Measurements from ENCODE around the gene NCAPD3. TPM values are rescaled to one million over a fixed set of nuclear protein-coding genes. Genes with fewer than 3 reads are reported as not detected.
"Not testable (repeated sequence)": the region's sequence is repeated elsewhere in the genome, so short reads cannot be mapped to it uniquely, and the experiment has no call there.

Gene NCAPD3
- total and polyA plus RNA-seq, 2 donors (not counting 3 experiments of a cell fraction or from before 2014, with no cell fraction given), result 22.6 to 43.8 TPM

DNA sequence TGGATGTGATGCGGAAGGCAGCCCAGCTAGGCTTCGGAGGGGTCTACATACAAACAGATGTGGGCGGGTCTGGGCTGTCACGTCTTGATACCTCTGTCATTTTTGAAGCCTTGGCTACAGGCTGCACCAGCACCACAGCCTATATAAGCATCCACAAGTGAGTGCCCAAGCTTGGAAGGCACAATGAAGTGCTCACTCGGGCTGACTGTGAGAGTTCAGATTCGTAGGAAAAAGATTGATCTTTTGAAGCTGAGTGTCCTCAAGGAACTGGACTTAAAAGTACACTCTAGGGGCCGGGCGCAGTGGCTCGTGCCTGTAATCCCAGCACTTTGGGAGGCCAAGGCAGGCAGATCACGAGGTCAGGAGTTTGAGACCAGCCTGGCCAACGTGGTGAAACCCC, 33.3 kb upstream of the NCAPD3 start:
- ChIA-PET POLR2A (no interaction called here), CTCF (interaction anchor here (1.6 kb wide), 1 partner anchor 35 kb away, joined by 3 read pairs; no protein-coding TSS in a partner anchor)
- peaks cover 10% of the 10 kb centered on the region for H3K4me1 ChIP-seq (ENCODE audit: control insufficient read depth, extremely low read depth, insufficient read depth, low read length)
- no peak for FAIRE-seq
- no peak overlapping the region for H2AFZ ChIP-seq (ENCODE audit: low read depth, low read length)
- no peaks in the 10 kb centered on the region for H3K9me1 ChIP-seq (replicated peaks; ENCODE audit: control insufficient read depth, extremely low read depth, insufficient read depth, low read length)
- no peak overlapping the region for H3K9ac ChIP-seq (replicated peaks; ENCODE audit: extremely low read depth, insufficient read depth, low read length)
- H3K36me3 ChIP-seq (ENCODE audit: control insufficient read depth in 2 of 2, extremely low read depth in 1 of 2, insufficient read depth in 2 of 2, low read length in 2 of 2), result peaks cover 6 to 17% of the 10 kb centered on the region in 2 experiments
- H3K9me3 ChIP-seq (replicated peaks; ENCODE audit: control insufficient read depth, insufficient read depth, low read length), result no peaks in the 10 kb centered on the region
- no peak overlapping the region for H3K4me2 ChIP-seq (ENCODE audit: insufficient read depth, low read length)
- no peak overlapping the region for H3K27ac ChIP-seq (ENCODE audit: insufficient read depth, low read depth, low read length)
- TF ChIP-seq FOS (IDR thresholded peaks at IDR 0.05; ENCODE audit: borderline replicate concordance, insufficient read depth, low read length) (no peak), POLR2A (IDR thresholded peaks at IDR 0.05; ENCODE audit: low read depth, low read length) (no peak), POLR2AphosphoS5 (IDR thresholded peaks at IDR 0.05; ENCODE audit: insufficient read depth, low read depth, low read length) (no peak), JUN (IDR thresholded peaks at IDR 0.05; ENCODE audit: borderline replicate concordance, insufficient read depth, insufficient read length, low read depth) (no peak), EZH2 (IDR thresholded peaks at IDR 0.05; ENCODE audit: borderline replicate concordance, low read depth, low read length, severe bottlenecking) (no peak), GATA2 (IDR thresholded peaks at IDR 0.05; ENCODE audit: insufficient read depth, insufficient read length, low read depth, low read length) (no peak), MYC (IDR thresholded peaks at IDR 0.05; ENCODE audit: low read depth, low read length) (no peak)
- TF ChIP-seq, protein P1, sequence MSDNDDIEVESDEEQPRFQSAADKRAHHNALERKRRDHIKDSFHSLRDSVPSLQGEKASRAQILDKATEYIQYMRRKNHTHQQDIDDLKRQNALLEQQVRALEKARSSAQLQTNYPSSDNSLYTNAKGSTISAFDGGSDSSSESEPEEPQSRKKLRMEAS (IDR thresholded peaks at IDR 0.05; ENCODE audit: insufficient read depth, insufficient read length), result no peak
- TF ChIP-seq, protein P2, sequence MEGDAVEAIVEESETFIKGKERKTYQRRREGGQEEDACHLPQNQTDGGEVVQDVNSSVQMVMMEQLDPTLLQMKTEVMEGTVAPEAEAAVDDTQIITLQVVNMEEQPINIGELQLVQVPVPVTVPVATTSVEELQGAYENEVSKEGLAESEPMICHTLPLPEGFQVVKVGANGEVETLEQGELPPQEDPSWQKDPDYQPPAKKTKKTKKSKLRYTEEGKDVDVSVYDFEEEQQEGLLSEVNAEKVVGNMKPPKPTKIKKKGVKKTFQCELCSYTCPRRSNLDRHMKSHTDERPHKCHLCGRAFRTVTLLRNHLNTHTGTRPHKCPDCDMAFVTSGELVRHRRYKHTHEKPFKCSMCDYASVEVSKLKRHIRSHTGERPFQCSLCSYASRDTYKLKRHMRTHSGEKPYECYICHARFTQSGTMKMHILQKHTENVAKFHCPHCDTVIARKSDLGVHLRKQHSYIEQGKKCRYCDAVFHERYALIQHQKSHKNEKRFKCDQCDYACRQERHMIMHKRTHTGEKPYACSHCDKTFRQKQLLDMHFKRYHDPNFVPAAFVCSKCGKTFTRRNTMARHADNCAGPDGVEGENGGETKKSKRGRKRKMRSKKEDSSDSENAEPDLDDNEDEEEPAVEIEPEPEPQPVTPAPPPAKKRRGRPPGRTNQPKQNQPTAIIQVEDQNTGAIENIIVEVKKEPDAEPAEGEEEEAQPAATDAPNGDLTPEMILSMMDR (IDR thresholded peaks at IDR 0.05; ENCODE audit: extremely low read depth in 1 of 2, insufficient read depth in 1 of 2, low read depth in 1 of 2, low read length in 2 of 2), result no peak
- no peaks in the 10 kb centered on the region for H4K20me1 ChIP-seq (replicated peaks; ENCODE audit: control insufficient read depth, extremely low read depth, insufficient read depth, low read length)
- intact Hi-C loops (cut with micrococcal nuclease), result no loop called here
- dilution Hi-C loops (cut with MboI; ENCODE audit: extremely low pct_ligation_motif_present, low sequenced_read_pairs), result no loop called here
- no peaks in the 10 kb centered on the region for H3K27me3 ChIP-seq (ENCODE audit: control insufficient read depth in 2 of 2, insufficient read depth in 2 of 2, low read length in 2 of 2)
- H3K4me3 ChIP-seq (replicated peaks in 1 of 3; ENCODE audit: insufficient read depth in 1 of 3, low read depth in 1 of 3, low read length in 3 of 3), result no peak overlapping the region
- peaks cover 6% of the 10 kb centered on the region for H3K79me2 ChIP-seq (ENCODE audit: control insufficient read depth, insufficient read depth, low read length)
- no TSS peak for BruUV-seq (replicated peaks)
- DNase-seq (ENCODE audit: low read depth, low spot score), result no peak

DNA sequence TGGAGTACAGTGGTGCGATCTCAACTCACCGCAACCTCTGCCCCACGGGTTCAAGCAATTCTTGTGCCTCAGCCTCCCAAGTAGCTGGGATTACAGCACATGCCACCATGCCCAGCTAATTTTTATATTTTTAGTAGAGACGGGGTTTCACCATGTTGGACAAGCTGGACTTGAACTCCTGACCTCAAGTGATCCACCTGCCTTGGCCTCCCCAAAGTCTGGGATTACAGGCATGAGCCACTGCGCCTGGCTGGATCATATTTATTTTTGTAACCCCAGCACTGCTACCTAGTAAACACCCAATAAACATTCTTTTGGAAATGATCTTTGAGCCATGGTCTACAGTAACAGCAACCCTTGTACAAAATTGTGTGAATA, 31.4 kb upstream of the NCAPD3 start:
- intact Hi-C loops (cut with micrococcal nuclease); H3K4me3 ChIP-seq (replicated peaks in 1 of 3; ENCODE audit: insufficient read depth in 1 of 3, low read depth in 1 of 3, low read length in 3 of 3); dilution Hi-C loops (cut with MboI; ENCODE audit: extremely low pct_ligation_motif_present, low sequenced_read_pairs); H2AFZ ChIP-seq (ENCODE audit: low read depth, low read length); H4K20me1 ChIP-seq (replicated peaks; ENCODE audit: control insufficient read depth, extremely low read depth, insufficient read depth, low read length); FAIRE-seq; H3K79me2 ChIP-seq (ENCODE audit: control insufficient read depth, insufficient read depth, low read length); H3K9me3 ChIP-seq (replicated peaks; ENCODE audit: control insufficient read depth, insufficient read depth, low read length); DNase-seq (ENCODE audit: low read depth, low spot score); H3K9ac ChIP-seq (replicated peaks; ENCODE audit: extremely low read depth, insufficient read depth, low read length); POLR2A ChIA-PET; H3K27me3 ChIP-seq (ENCODE audit: control insufficient read depth in 2 of 2, insufficient read depth in 2 of 2, low read length in 2 of 2); H3K9me1 ChIP-seq (replicated peaks; ENCODE audit: control insufficient read depth, extremely low read depth, insufficient read depth, low read length); BruUV-seq (replicated peaks); H3K4me2 ChIP-seq (ENCODE audit: insufficient read depth, low read length); H3K27ac ChIP-seq (ENCODE audit: insufficient read depth, low read depth, low read length): not testable (repeated sequence)
- CTCF ChIA-PET, result interaction anchor here (0.8 kb wide), 1 partner anchor 30 kb away, joined by 3 read pairs; no protein-coding TSS in a partner anchor
- Histone ChIP-seq H3K36me3 (ENCODE audit: control insufficient read depth in 2 of 2, extremely low read depth in 1 of 2, insufficient read depth in 2 of 2, low read length in 2 of 2) (peaks cover 0 to 14% of the 10 kb centered on the region in 2 experiments), H3K4me1 (ENCODE audit: control insufficient read depth, extremely low read depth, insufficient read depth, low read length) (peaks cover 11% of the 10 kb centered on the region)
